H9 (cell line): Measurements from ENCODE around the gene STK24. TPM values are rescaled to one million over a fixed set of nuclear protein-coding genes. Genes with fewer than 3 reads are reported as not detected.

Source experiments
- DNase-seq: peaks from one replicate; pipeline ENCODE4 v3.0.0-alpha.2; 2017
- H2AFZ ChIP-seq: one replicate; pipeline ENCODE4 v1.6.1; 2013; ENCODE audit warnings: mild to moderate bottlenecking, low read length, control low read depth, moderate library complexity
- H2AK5ac ChIP-seq: 2 replicates; pipeline ENCODE4 v1.6.1; 2013; ENCODE audit warnings: low read length, control low read depth, mixed read lengths; ENCODE audit not compliant: insufficient read length
- H2BK120ac ChIP-seq: one replicate; pipeline ENCODE4 v1.6.1; 2013; ENCODE audit warnings: low read depth, mild to moderate bottlenecking, low read length, control low read depth, inconsistent platforms; ENCODE audit not compliant: poor library complexity, severe bottlenecking
- H2BK12ac ChIP-seq: 2 replicates; pipeline ENCODE4 v1.6.1; 2013; ENCODE audit warnings: low read length, control low read depth, mixed read lengths, low read depth; ENCODE audit not compliant: insufficient read length
- H2BK15ac ChIP-seq: 2 replicates; pipeline ENCODE4 v1.6.1; 2013; ENCODE audit warnings: low read depth, low read length, control low read depth
- H2BK20ac ChIP-seq: one replicate; pipeline ENCODE4 v1.6.1; 2013; ENCODE audit warnings: low read depth, mild to moderate bottlenecking, low read length, control low read depth, inconsistent platforms; ENCODE audit not compliant: poor library complexity, severe bottlenecking
- H2BK5ac ChIP-seq: 2 replicates; pipeline ENCODE4 v1.6.1; 2013; ENCODE audit warnings: low read length, control low read depth, mixed read lengths; ENCODE audit not compliant: insufficient read length
- H3K14ac ChIP-seq: 2 replicates; pipeline ENCODE4 v1.6.1; 2013; ENCODE audit warnings: low read length, control low read depth; ENCODE audit not compliant: insufficient read depth
- H3K18ac ChIP-seq: 2 replicates; pipeline ENCODE4 v1.6.1; 2013; ENCODE audit warnings: low read depth, mild to moderate bottlenecking, mixed read lengths, low read length, control low read depth; ENCODE audit not compliant: insufficient read length
- H3K23ac ChIP-seq: 2 replicates; pipeline ENCODE4 v1.6.1; 2013; ENCODE audit warnings: low read length, control low read depth, mixed read lengths, low read depth; ENCODE audit not compliant: insufficient read length
- H3K23me2 ChIP-seq: 2 replicates; pipeline ENCODE4 v1.6.1; 2013; ENCODE audit warnings: low read depth, mild to moderate bottlenecking, mixed read lengths, low read length, control low read depth; ENCODE audit not compliant: insufficient read length, poor library complexity, severe bottlenecking
- H3K27ac ChIP-seq: 2 replicates; pipeline ENCODE4 v1.5.1; 2013; ENCODE audit warnings: low read length, control low read depth, mixed read lengths, low read depth; ENCODE audit not compliant: insufficient read length
- H3K27me3 ChIP-seq: 2 replicates; pipeline ENCODE4 v1.6.1; 2013; ENCODE audit warnings: low read length, control low read depth, inconsistent platforms; ENCODE audit not compliant: insufficient read depth
- H3K4ac ChIP-seq: 2 replicates; pipeline ENCODE4 v1.6.1; 2013; ENCODE audit warnings: low read depth, mild to moderate bottlenecking, control low read depth, inconsistent platforms, low read length, moderate library complexity
- H3K4me1 ChIP-seq: 2 replicates; pipeline ENCODE4 v1.6.1; 2013; ENCODE audit warnings: low read length, control low read depth, inconsistent platforms; ENCODE audit not compliant: insufficient read depth
- H3K4me2 ChIP-seq: 2 replicates; pipeline ENCODE4 v1.6.1; 2013; ENCODE audit warnings: low read length, control low read depth, mixed read lengths; ENCODE audit not compliant: insufficient read length, insufficient read depth
- H3K56ac ChIP-seq: 2 replicates; pipeline ENCODE4 v1.6.1; 2013; ENCODE audit warnings: low read depth, mild to moderate bottlenecking, mixed read lengths, low read length, control low read depth; ENCODE audit not compliant: insufficient read length
- H3K79me1 ChIP-seq: 2 replicates; pipeline ENCODE4 v1.6.1; 2013; ENCODE audit warnings: low read depth, mild to moderate bottlenecking, moderate library complexity, low read length, control low read depth, inconsistent platforms; ENCODE audit not compliant: insufficient read depth, poor library complexity, severe bottlenecking
- H3K79me2 ChIP-seq: 2 replicates; pipeline ENCODE4 v1.6.1; 2013; ENCODE audit warnings: low read length, control low read depth, inconsistent platforms; ENCODE audit not compliant: insufficient read depth
- H3K9ac ChIP-seq: 2 replicates; pipeline ENCODE4 v1.6.1; 2013; ENCODE audit warnings: low read length, control low read depth, mixed read lengths; ENCODE audit not compliant: insufficient read length; ENCODE audit errors: extremely low read depth
- H3K9me3 ChIP-seq: one replicate; pipeline ENCODE4 v1.6.1; 2013; ENCODE audit warnings: low read depth, low read length, inconsistent platforms; ENCODE audit not compliant: control insufficient read depth
- H3T11ph ChIP-seq: one replicate; pipeline ENCODE4 v1.6.1; 2013; ENCODE audit warnings: mild to moderate bottlenecking, low read length, control low read depth, inconsistent platforms
- H4K20me1 ChIP-seq: one replicate; pipeline ENCODE4 v1.6.1; 2013; ENCODE audit not compliant: control insufficient read depth, insufficient read length, insufficient read depth
- H4K5ac ChIP-seq: 2 replicates; pipeline ENCODE4 v1.6.1; 2013; ENCODE audit warnings: low read depth, mild to moderate bottlenecking, mixed read lengths, low read length, control low read depth; ENCODE audit not compliant: insufficient read length
- H4K8ac ChIP-seq: replicated peaks from 2 replicates; pipeline ENCODE4 v1.6.1; 2013; ENCODE audit warnings: low read length, control low read depth, mixed read lengths, low read depth; ENCODE audit not compliant: insufficient read length
- H4K91ac ChIP-seq: 2 replicates; pipeline ENCODE4 v1.6.1; 2013; ENCODE audit warnings: low read depth, mild to moderate bottlenecking, moderate library complexity, mixed read lengths, low read length, control low read depth; ENCODE audit not compliant: insufficient read length
- H3K27ac Mint-ChIP-seq, 3 experiments: 2 replicates in 2 of 3; 3 replicates in 1 of 3; pipeline ENCODE4 v1.8.0; 2020 to 2021; ENCODE audit warnings: mixed read lengths in 3 of 3, mild to moderate bottlenecking in 1 of 3, moderate library complexity in 1 of 3
- H3K27me3 Mint-ChIP-seq: 2 replicates; pipeline ENCODE4 v1.8.0; 2021; ENCODE audit warnings: low read depth, mild to moderate bottlenecking, moderate library complexity, mixed read lengths
- H3K36me3 Mint-ChIP-seq, 3 experiments: 2 replicates in 2 of 3; 3 replicates in 1 of 3; pipeline ENCODE4 v1.8.0; 2020 to 2021; ENCODE audit warnings: low read depth in 3 of 3, mixed read lengths in 3 of 3; ENCODE audit not compliant: insufficient read depth in 1 of 3
- H3K4me1 Mint-ChIP-seq, 2 experiments: 2 replicates each; pipeline ENCODE4 v1.8.0; 2020; ENCODE audit warnings: mixed read lengths in 2 of 2
- H3K4me3 Mint-ChIP-seq, 2 experiments: 2 replicates in 1 of 2; 3 replicates in 1 of 2; pipeline ENCODE4 v1.8.0; 2020 to 2021; ENCODE audit warnings: mild to moderate bottlenecking in 2 of 2, mixed read lengths in 2 of 2, moderate library complexity in 1 of 2
- H3K9me3 Mint-ChIP-seq, 2 experiments: 2 replicates in 1 of 2; 3 replicates in 1 of 2; pipeline ENCODE4 v1.8.0; 2020; ENCODE audit warnings: mild to moderate bottlenecking in 2 of 2, mixed read lengths in 2 of 2, moderate library complexity in 1 of 2
- WGBS: extraction: QIAGEN DNeasy Blood & Tissue Kit; methylation state at CpG from one replicate; pipeline ENCODE4 v1.1.7; 2013; ENCODE audit warnings: missing lambda C conversion rate, low lambda C conversion rate, mixed read lengths; ENCODE audit not compliant: insufficient read length; ENCODE audit errors: extremely low coverage; 5-methylcytosine and 5-hydroxymethylcytosine counted together
- total RNA-seq: library from RNA; stranded (reverse); gene quantifications from 2 replicates; pipeline ENCODE4 v1.2.1, GENCODE V29; 2021
- TF ChIP-seq, protein P1 (sequence below): fragments of 200-600 bp; sonication (generic); conservative IDR thresholded peaks from 3 replicates; pipeline ENCODE4 v1.8.0; 2021; ENCODE audit warnings: antibody characterized with exemption, mild to moderate bottlenecking

The STK24 gene
- total RNA-seq, 1 experiment from 2014 or later, result 134 TPM

DNA sequence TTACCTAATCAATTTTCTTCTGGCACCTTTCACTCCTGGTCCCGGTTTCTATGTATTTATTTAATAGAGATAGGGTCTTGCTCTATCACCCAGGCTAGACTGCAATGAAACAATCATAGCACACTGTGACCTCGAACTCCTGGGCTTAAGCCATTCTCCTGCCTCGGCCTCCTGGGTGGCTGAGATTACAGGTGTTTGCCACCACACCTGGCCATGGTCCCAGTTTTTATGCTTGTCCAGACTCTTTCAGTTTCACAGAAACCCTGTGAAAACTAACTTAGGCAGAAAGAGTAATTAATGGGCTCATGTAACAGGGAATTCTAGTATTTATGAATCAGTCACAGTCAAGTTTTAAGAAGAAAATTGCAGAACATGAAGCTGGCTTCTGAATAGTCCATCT, 9.0 kb upstream of the STK24 start:
- no peak overlapping the region for H3K27ac Mint-ChIP-seq
- H4K91ac ChIP-seq, result no peak overlapping the region
- H3K36me3 Mint-ChIP-seq, result no peaks in the 10 kb centered on the region
- no peak overlapping the region for H2BK120ac ChIP-seq
- H3K4me2 ChIP-seq, result no peak overlapping the region
- peaks cover 3% of the 10 kb centered on the region; the same call in 1 of the 2 replicates for H3K27me3 Mint-ChIP-seq
- no peaks in the 10 kb centered on the region for H3K79me2 ChIP-seq
- H3K4ac ChIP-seq, result no peak overlapping the region
- H3K23me2 ChIP-seq, result no peaks in the 10 kb centered on the region
- no peak overlapping the region for H3K14ac ChIP-seq
- no peak overlapping the region for H2AK5ac ChIP-seq
- H2BK20ac ChIP-seq, result no peak overlapping the region
- no peak overlapping the region for H3K56ac ChIP-seq
- no peaks in the 10 kb centered on the region for H3K27me3 ChIP-seq
- H3K9me3 ChIP-seq, result no peaks in the 10 kb centered on the region
- H4K5ac ChIP-seq, result no peak overlapping the region
- no peak overlapping the region for H2BK15ac ChIP-seq
- no peaks in the 10 kb centered on the region for H4K20me1 ChIP-seq
- H3K4me1 ChIP-seq, result no peaks in the 10 kb centered on the region
- H3K79me1 ChIP-seq, result no peaks in the 10 kb centered on the region
- H3K18ac ChIP-seq, result no peak overlapping the region
- H3K9ac ChIP-seq, result no peak overlapping the region
- no peaks in the 10 kb centered on the region for H3K9me3 Mint-ChIP-seq
- no peak overlapping the region for H3K27ac ChIP-seq
- no peak for DNase-seq
- no peak overlapping the region for H3K4me3 Mint-ChIP-seq
- no peak overlapping the region for H2BK5ac ChIP-seq
- H3T11ph ChIP-seq, result no peak overlapping the region
- TF ChIP-seq, protein P1, sequence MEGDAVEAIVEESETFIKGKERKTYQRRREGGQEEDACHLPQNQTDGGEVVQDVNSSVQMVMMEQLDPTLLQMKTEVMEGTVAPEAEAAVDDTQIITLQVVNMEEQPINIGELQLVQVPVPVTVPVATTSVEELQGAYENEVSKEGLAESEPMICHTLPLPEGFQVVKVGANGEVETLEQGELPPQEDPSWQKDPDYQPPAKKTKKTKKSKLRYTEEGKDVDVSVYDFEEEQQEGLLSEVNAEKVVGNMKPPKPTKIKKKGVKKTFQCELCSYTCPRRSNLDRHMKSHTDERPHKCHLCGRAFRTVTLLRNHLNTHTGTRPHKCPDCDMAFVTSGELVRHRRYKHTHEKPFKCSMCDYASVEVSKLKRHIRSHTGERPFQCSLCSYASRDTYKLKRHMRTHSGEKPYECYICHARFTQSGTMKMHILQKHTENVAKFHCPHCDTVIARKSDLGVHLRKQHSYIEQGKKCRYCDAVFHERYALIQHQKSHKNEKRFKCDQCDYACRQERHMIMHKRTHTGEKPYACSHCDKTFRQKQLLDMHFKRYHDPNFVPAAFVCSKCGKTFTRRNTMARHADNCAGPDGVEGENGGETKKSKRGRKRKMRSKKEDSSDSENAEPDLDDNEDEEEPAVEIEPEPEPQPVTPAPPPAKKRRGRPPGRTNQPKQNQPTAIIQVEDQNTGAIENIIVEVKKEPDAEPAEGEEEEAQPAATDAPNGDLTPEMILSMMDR, result no peak
- peaks cover 0 to 9% of the 10 kb centered on the region in 2 experiments; a peak in 1 of 4 replicates for H3K4me1 Mint-ChIP-seq
- H2BK12ac ChIP-seq, result no peak overlapping the region
- H2AFZ ChIP-seq, result no peak overlapping the region
- H3K23ac ChIP-seq, result no peak overlapping the region
- WGBS, result no CpG with 5 or more reads among the region's 3 CpGs
- no peak overlapping the region for H4K8ac ChIP-seq
